TTC549 (cell line): Measurements from ENCODE around the gene STAT1.

ENCODE experiments used
- FAIRE-seq: peaks from 2 replicates; lab custom pipeline; 2012; peaks lifted over from hg19 to GRCh38; lab: Jason Lieb, UNC

STAT1 gene

DNA sequence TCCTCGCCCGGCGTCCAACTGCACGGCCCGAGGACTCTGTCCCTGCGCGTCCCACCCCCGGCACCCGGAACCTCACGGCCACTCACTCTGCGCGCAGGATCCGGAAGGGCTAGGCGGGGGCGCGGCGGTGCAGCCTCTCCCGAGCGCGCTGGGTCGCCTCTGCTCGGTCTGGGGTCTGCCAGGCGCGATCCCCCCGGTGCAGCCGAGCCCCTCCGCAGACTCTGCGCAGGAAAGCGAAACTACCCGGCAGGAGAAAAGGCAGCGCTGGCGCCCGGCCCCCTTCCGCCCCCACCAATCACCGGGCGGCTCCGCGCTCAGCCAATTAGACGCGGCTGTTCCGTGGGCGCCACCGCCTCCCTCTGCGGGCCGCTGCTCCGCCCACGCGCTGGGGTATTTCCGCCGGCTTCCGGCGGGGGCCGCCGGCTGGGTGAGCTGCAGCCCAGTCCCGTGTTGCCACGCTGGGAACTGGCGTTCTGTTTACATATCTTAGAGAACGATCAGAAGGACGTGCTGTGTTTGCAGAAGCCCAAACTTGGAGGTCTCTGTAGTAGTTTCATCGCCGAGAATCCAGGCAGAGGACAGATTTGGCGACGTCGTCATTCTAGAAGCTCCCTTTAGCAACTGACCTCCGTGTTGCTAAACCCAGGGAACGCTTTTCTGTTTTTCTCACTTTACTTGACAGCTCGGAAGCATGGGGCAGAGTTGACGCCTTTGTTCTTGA is at the start of gene STAT1:
TSS of gene STAT1 (minus strand) at position 240 of the 721 bp plus-strand sequence. CDS start 4,168 bp downstream, outside the sequence.
- FAIRE-seq = no peak

DNA sequence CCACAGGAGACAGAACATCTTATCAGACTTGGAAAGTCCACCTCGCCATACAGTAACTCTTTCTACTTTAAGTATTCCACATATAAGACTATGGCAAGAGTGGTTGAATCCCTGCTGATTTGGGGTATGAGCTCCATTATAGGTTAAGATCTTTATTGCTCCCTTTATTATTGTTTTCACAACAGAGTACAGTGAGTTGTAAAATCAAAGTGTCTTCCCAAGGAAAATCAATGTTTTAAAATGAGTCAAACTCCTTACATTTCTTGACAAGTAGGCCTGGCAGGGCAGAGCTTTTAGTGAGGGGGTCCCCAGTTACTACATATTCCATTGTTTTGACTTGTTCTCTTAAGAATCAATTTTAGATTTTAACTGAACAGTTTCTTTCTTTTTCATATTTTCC is 49.6 kb upstream of the STAT1 start:
- FAIRE-seq = no peak

DNA sequence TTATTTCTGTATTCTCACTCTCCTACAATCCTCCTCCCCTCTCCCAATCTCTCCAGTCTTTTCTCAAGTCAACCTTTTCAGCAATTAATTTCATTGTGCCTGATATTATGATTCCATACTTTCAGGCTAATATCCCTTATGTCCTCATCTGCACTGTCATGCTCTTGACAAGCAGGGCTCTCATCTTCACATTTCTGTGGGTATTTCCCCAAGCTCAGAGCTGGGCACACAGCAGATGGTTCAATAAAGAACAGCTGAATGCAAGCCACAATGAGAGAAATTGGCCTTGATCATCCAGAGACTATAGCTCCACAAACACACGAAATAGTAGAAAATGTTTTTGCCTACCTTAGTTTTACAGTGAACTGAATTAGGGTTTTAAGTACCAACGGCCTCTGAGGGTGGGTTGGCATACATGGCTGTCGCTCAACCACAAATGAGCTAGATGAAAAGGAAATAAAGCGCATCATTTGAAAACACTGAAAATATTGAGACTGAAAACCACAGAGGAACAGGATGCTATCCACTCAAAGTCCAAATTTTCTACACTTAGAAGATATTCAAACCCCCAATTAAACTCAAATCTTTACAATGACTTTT is 47.5 kb upstream of the STAT1 start:
- no peak for FAIRE-seq

DNA sequence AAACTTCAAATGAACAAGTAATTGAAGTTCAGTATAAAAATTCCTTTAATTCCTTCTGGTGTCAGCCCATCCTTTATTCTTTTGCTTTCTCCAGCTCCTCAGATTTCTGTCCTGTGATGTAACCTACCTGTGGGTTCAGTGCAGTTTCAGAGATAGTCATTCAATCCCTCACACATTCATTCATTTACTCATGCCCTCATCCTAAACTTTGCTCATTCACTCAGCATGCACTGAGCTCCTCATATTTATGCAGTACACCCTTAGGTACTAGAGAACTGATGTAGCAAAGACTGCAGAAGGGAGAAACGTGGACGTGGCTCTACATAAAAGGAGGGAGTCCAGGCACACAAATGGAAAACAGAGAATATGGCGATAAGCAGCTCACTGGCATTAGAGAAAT is 45.3 kb upstream of the STAT1 start:
- FAIRE-seq = no peak

DNA sequence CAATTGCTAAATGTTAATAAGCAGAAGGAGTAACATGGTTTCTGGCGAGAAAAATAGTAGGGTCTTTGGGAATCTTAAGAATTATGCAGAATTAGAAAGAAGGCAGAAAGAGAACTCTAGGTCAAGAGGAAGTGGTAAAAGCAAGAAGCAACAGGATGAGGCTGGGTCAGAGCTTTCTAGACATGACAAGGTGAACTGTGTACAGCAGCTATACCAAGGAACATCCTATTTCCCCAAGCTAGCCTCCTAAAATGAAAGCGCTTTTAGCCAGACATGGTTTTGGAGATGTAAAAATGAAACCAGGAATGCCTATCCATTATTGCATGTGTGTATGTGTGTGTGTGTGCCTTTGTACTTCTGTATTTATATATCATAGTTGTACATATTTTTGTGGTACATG is 42.3 kb upstream of the STAT1 start:
- FAIRE-seq = no peak

DNA sequence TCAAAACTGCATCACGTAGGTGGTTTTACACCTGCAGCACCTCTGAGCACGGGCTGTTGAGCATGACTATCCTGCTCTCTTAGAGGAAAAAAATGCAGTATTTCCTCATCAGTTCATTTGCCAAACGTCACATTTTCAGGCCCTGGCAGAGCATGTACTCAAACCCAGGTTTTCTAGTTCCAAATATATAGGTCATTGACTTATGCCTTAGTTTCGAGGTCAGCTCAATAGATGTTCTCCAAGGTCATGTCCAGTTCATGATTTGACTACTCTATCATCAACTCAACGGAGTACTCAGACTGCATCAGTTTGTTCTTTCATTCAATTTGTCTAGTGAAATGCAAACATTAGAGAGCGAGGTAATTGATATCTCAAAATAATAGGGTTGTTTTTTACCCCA is 39.3 kb upstream of the STAT1 start:
- FAIRE-seq = no peak

DNA sequence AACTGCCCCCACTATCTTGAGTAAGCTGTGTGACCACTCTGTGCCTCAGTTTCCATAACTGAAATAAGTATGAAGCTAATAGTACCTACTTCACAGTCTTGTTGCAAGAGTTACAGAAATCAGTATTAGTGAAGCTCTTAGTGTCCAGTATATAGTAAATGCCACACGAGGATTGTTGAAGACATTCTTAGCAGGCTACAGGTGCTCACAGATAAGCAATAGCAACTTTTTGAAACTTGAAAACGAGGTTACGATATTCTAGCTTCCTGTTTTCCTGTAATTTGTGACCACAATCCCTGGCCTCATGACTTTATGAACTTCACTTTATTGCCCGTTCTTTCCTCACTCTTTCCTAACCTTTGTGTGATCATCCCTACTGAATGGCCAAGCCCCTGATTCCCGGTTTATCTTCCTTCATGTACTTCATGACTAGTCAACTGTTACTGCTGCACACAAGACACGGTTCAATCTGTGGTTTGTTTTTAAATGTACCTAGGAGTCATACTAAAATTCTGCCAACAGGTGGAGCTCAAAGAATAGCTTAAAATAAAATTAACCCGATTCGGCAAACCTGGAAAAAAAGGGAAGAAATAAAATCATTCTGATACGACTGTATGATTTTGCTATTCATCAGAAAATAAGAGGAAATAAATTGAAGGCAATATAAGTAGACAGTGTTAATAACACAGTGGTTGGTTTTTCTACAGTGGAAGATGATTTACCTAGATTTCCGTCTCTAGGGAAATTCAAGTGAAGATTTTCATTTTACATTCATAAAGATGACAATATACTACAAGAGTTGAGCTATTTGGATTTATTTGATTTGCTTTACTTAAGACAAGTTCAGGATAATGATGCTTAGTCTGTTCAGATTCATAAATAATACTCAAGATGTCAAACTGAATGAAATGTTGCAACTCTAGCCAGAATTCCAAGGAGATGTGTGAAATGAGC is 38.1 kb upstream of the STAT1 start:
- FAIRE-seq = peak; percentile 80

DNA sequence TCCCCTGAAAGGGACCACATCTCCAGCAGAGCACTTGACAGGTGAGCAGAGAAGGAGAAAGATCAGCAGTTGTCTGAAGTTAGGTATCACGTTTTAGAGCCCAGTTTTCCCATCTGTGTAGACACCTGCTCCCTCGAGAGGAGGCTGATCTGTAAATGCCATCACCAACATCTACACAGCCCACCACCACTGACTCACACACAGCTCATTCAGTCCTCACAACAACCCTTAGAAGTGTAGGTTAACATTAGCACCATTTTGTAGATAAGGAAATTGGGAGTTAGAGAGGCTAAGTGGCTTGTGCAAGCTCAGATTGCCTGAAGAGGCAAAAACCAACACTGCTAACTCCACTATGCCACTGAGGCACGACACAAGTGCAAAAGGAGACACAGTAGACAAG is 37.2 kb upstream of the STAT1 start:
- FAIRE-seq = no peak

DNA sequence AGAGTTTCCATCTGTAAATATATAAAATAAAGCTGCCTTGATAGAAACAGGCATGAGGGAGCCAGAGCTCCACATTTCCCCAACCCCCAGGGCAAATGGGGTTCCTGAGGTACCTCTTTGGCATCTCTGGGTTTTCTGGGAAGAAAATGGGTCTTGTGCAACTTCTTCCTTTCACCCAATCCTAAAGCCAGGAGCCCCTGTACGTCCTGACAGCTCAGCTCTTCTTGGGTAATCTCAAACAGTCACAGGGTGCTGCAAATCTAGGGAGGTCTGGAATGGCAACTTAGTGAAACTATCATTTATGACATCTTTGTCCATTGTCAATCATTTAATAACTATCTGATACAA is 36.6 kb upstream of the STAT1 start:
- no peak for FAIRE-seq

DNA sequence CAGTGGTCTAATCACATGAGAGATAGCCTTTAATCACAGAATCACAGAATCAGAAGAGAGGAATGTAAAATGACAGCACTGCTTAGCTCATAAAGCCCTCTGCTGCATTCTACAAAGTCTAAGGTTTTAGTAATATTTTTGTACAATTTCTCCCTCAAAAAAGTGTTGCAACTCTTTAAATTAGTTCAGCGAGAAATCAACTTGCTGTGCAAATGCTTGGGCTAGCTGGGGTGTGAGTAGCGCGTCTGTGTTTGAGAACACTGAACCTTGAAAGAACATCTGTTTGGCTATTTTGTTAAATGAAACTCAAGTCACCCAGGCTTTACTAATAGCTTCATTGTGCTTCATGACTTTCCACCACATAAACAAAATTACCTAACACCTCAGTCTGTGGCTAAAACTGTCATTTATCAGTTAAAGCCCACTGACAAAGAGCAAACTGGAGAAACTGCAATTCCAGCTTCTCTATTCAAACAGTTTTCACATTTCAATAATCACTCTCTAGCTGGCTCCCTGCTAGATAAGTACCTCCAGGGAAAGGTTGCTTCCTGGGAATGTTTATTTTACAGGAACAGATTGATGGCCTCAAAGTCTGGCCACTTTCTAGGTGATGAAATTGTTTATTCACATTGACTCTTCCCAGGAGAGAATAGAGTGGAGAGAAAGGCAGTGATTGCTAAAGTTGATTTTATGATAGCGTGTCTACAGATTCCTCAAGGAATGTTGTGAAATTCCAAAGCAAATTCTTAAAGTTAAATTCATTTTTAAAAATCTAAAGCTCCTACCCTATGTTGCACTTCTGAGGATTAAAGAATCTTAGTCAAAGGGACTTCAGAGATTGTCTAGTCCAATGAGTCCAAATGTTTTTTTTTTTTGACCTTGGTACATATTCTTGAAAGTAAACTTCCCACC is 36.0 kb upstream of the STAT1 start:
- no peak for FAIRE-seq

DNA sequence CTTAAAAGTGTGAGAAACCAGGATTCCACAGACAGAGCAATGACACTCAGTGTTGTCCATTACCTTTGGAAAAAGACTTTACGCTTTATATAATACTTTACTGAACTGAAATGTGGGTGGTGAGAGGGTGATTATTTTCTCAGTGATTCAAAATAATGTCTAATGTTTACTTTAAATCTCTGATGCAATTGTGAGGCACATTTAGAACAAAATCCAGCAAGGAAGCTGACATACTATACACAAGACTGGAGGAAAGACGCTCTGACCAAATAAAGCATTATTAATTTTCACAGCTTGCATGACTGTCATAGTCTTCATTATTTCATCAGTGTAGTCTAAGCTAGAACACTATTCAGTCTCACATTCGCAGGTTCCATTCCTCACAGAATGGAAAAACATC is 34.1 kb upstream of the STAT1 start:
- no peak for FAIRE-seq

DNA sequence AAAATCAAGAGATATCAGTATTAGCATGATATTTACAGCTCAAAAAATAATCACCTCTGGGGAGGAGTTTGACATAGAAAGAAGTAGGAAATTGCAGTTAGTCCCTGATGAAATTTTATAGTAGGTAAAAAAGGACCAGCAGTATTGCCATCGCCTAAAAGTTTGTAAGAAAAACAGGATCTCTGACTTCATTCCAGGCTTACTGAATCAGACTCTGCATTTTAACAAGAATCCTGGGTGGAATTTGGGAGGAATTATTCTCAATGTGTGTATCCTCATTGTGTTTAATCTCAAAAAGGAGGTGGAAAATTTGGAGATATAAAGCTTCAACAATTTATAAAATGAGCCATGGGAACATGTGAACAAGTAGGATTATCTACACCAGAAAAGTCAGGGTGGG is 31.2 kb upstream of the STAT1 start:
- no peak for FAIRE-seq

DNA sequence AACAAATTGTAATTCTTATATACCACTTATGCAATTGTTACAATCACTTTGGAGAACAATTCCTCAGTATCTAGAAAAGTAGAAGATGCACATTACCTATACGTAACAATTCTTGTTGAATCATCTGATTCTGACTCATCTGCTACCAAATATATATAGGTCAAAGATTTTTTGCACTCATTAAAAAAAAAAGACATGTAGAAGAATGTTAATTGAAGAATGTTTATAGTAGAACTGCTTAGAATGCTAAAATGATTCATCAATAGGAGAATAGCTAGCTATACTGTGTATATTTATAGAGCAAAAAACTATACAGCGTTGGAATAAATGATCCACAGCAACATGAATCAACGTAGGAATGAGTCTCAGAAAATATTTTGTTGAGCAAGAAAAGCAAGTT is 29.5 kb upstream of the STAT1 start:
- FAIRE-seq = no peak

DNA sequence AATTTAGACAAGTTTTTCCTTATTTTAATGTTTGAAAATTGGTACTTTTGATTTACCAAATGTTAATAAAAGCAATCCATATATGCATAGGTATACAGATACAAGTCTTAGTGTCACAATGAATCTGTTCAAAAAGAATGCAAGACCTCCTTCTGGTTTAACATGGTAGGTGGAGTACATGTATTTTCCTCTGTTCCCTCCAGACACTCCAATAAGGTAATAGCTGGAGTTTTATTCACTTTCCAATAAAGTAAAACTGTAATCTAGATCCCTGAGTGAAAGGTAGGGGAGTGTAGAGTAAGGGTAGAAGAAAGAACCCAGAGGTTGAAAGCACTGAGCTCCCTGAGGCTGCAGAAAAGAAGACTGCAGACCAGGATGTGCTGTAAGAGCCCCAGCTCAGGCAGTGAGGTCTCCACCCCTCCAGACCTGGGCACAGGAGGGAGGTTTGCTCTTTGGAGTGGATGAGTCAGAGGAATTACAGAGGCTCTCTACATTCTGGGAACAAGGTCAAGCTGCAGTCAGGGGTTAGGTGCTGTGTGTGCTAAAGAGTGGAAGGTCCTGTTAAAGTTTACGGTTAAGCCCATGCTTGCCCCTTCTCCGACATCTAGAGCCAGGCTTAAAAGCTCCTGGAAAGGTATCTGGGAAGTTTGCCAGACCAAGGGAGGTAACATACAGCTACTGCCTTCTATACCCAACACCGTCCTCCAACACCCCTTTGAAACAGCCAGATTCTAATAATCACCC is 27.6 kb upstream of the STAT1 start:
- no peak for FAIRE-seq

DNA sequence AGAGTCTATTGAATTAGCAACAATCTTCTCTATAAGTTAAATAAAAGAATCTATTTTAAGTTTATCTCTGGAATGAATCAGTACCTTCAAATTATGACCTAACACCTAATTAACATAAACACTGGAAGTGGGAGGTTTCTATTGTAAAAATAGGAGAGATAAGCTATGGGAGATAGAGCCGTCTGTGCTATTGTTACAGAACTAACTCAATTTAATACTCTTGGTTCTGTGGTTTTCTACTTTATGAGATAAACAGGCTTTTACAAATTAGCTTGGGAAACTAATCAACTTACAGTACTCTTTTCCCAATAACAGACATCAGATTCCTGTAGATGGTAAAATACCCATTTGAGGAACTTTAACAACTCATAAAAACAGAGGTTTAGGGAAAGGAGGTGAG is 25.6 kb upstream of the STAT1 start:
- FAIRE-seq = no peak

DNA sequence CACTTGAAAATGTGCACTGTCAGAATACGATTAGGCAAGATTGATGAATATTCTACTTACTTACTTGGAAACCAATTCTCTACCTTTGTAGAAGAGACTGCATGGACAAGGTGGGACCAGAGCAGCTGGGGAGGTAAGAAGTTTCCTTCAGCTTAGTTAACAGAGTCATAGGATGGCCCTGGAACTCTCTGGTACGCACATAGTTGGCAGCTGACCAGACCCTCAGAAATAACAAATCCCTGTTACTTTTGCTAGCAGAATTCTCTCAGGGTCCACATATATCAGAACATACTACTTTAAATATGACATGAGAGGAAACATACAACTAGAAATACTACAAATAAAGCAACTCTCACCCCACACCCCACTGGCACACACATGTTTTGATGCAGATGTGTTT is 24.8 kb upstream of the STAT1 start:
- FAIRE-seq = no peak

DNA sequence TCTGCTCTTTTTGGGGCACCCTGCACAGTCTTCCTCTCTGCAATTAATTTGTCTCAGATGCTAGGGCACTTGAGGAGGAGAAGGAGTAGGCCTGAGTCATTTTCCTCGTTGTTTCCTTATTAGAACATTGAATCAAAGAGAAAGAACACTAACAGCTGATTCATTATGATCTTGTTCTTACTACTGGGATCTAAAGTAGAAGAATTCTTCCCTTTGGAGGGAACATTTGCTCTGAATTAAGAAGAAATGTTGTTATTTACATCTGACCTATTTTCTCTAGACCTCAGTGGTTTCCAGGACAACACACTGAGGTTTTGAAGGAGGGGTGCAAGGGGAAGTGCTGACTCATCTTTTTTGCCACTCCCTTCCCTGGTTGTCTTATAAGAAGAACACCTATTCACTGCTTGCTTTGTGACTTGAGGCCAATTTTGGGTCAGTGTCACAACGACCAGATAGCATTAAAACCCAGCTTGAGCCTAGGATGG is 24.3 kb upstream of the STAT1 start:
- FAIRE-seq = no peak

DNA sequence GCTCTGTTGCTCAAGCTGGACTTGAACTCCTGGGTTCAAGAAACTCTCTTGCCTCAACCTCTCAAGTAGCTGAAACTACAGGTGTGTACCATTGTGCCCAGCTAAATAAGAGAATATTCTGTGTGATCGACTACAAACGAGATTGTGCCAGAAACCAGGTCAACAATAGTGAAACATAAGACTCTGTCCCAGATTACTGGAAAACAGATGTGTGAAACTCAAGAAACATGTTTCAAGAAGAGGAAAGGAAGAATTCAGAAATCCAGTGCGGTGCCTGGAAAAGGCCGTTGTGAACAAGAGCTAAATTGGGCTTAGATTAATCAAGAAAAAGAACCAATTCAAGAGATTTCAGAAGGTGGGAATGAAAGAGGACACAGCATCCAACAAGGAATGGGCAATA is 23.4 kb upstream of the STAT1 start:
- no peak for FAIRE-seq

DNA sequence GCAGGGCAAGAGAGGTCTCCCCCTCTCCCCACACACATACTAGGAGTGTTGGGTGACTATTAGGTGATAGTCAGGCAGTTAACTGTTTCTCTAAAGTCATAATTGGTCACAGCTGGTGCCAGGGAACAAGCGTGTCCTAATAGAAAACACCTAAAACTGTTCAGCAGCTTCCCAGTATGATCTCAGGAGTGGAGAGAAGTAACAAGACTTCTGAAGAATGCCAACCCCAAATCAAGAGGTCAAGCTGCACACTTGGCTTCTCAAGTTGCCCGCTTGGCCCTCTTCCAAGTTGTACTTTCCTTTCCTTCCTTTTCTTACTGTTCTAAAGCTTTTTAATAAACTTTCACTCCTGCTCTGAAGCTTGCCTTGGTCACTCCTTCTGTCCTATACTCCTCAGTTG is 22.4 kb upstream of the STAT1 start:
- no peak for FAIRE-seq

DNA sequence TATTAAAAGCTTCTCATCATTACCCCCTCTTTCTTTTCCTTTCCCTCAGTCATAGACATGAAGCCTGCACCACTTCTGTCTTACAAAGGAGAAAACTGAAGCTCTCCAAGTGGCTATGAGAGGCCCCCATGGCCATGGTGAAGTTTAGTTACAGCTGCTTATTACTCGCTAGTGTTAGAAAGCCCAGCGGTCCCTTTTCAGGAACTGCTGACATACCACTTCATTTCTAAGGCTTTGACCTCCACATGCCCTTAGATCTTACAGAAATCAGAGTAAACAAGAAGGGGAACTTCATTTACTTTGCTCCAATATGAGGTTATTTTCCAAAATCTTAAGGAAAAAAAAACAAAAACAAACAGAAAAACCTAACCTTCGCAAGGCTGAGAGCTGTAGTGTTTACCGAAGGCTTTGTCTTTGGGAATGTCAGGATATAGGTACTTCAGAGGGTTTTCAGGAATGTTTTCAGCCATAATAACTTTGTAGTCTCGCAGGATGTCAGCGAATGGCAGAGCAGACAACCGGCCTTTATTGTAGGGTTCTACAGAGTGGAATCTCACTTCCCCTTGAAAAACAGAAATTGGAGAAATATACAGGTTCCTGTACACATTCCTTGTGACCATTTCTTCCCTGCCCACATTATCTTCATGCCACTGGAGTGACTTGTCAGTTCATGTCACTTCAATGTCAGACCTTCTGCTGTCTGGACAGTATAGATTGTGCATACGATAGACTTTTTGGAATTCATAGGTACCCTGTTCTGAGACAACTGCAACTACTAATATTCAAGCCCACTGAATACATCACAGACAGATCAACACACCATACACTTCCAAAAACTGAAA is 18.8 kb upstream of the STAT1 start:
- FAIRE-seq = no peak
